SK-N-MC (cell line): ENCODE measurements around the gene TTBK2.

Experiments
- EZH2 ChIP-seq: fragments of 200-600 bp; sonication (generic); IDR thresholded peaks from one replicate; pipeline ENCODE4 v1.6.1; 2017; ENCODE audit warnings: antibody characterized with exemption
- FOXP2 ChIP-seq: optimal IDR thresholded peaks from 2 replicates; pipeline ENCODE3; 2011; ENCODE audit warnings: mild to moderate bottlenecking, moderate library complexity; ENCODE audit not compliant: insufficient read depth; ENCODE audit errors: extremely low read length, control extremely low read depth
- POLR2AphosphoS5 ChIP-seq: IDR thresholded peaks from 2 replicates; pipeline ENCODE4 v1.6.1; 2012; ENCODE audit warnings: mild to moderate bottlenecking, low read depth, low read length, borderline replicate concordance

GRCh38 chr15:42919308-42919707, 1.3 kb downstream of the TTBK2 start:
- no peak for TF ChIP-seq EZH2
- no peak for TF ChIP-seq POLR2AphosphoS5
- TF ChIP-seq FOXP2: no peak
